GM06990 (cell line): Measurements from ENCODE around the gene CNTNAP2.

Experiments
- DNase-seq: peaks from one replicate; pipeline ENCODE4 v3.0.0-alpha.2; 2011; ENCODE audit not compliant: insufficient read length; ENCODE audit errors: extremely low read depth
- H3K27me3 ChIP-seq: replicated peaks from 2 replicates; pipeline ENCODE4 v1.6.0; 2011; ENCODE audit warnings: low read length; ENCODE audit not compliant: control insufficient read depth, insufficient read depth
- H3K36me3 ChIP-seq: 2 replicates; pipeline ENCODE4 v1.5.1; 2011; ENCODE audit warnings: low read length; ENCODE audit not compliant: control insufficient read depth, insufficient read depth
- H3K4me3 ChIP-seq: replicated peaks from 2 replicates; pipeline ENCODE4 v1.5.1; 2011; ENCODE audit warnings: low read depth, mild to moderate bottlenecking, control low read depth, low read length
- CTCF ChIP-seq: IDR thresholded peaks from 2 replicates; pipeline ENCODE4 v1.5.1; 2011; ENCODE audit warnings: low read length, control low read depth, mild to moderate bottlenecking, inconsistent platforms; ENCODE audit not compliant: insufficient read depth, poor library complexity, severe bottlenecking

Gene CNTNAP2

GRCh38 chr7:148466120-148466519 is 2349.5 kb downstream of the CNTNAP2 start:
- H3K27me3 ChIP-seq = no peaks in the 10 kb centered on the region
- no peak overlapping the region for H3K4me3 ChIP-seq
- no peaks in the 10 kb centered on the region for H3K36me3 ChIP-seq
- no peak for DNase-seq
- TF ChIP-seq CTCF = no peak

GRCh38 chr7:148468700-148469098 is 2352.1 kb downstream of the CNTNAP2 start:
- TF ChIP-seq CTCF = no peak
- H3K4me3 ChIP-seq = no peak overlapping the region

More at GRCh38 chr7:148468700-148469098, 2352.1 kb downstream of the CNTNAP2 start:
- DNase-seq = no peak
- no peaks in the 10 kb centered on the region; the same call in 1 of the 2 replicates for H3K27me3 ChIP-seq
- H3K36me3 ChIP-seq = no peaks in the 10 kb centered on the region
